ENCODE data around the gene NR2C2. TPM values are rescaled to one million over a fixed set of nuclear protein-coding genes. Genes with fewer than 3 reads are reported as not detected.

Gene NR2C2
- total RNA-seq, 1 donor from 2014 or later: 56.0 TPM

GRCh38 chr3:15065550-15066007 is 118.2 kb downstream of the NR2C2 start:
- TF ChIP-seq CTCF (IDR thresholded peaks at IDR 0.05; ENCODE audit: unreplicated experiment): no peak
- Mint-ChIP-seq H3K4me1 (ENCODE audit: low read depth) (peaks cover 16% of the 10 kb centered on the region), H3K4me3 (ENCODE audit: low read depth) (peak overlapping the region; percentile 96), H3K36me3 (ENCODE audit: insufficient read depth) (peaks cover 6% of the 10 kb centered on the region), H3K27ac (peak overlapping the region; percentile 98), H3K27me3 (no peaks in the 10 kb centered on the region), H3K9me3 (ENCODE audit: low read depth) (no peaks in the 10 kb centered on the region)
- DNase-seq (ENCODE audit: low spot score, unreplicated experiment): no peak

- TF ChIP-seq CTCF (IDR thresholded peaks at IDR 0.05; ENCODE audit: unreplicated experiment): no peak
- Mint-ChIP-seq H3K9me3 (ENCODE audit: low read depth) (no peaks in the 10 kb centered on the region), H3K4me3 (ENCODE audit: low read depth) (peak overlapping the region; percentile 14), H3K36me3 (ENCODE audit: insufficient read depth) (peaks cover 4% of the 10 kb centered on the region), H3K27me3 (no peaks in the 10 kb centered on the region), H3K4me1 (ENCODE audit: low read depth) (peaks cover 15% of the 10 kb centered on the region), H3K27ac (no peak overlapping the region)
- no peak for DNase-seq (ENCODE audit: low spot score, unreplicated experiment)
Measured at GRCh38 chr3:15066467-15066866, 119.1 kb downstream of the NR2C2 start.

- Mint-ChIP-seq H3K36me3 (ENCODE audit: insufficient read depth) (peaks cover 5% of the 10 kb centered on the region), H3K4me3 (ENCODE audit: low read depth) (no peak overlapping the region), H3K4me1 (ENCODE audit: low read depth) (peaks cover 2% of the 10 kb centered on the region), H3K27ac (no peak overlapping the region), H3K9me3 (ENCODE audit: low read depth) (no peaks in the 10 kb centered on the region), H3K27me3 (no peaks in the 10 kb centered on the region)
- TF ChIP-seq CTCF (IDR thresholded peaks at IDR 0.05; ENCODE audit: unreplicated experiment): no peak
- DNase-seq (ENCODE audit: low spot score, unreplicated experiment): no peak
Measured at GRCh38 chr3:15069441-15069840, 122.1 kb downstream of the NR2C2 start.

- no peak overlapping the region for H3K27ac Mint-ChIP-seq
- H3K9me3 Mint-ChIP-seq (ENCODE audit: low read depth): no peaks in the 10 kb centered on the region
- peaks cover 13% of the 10 kb centered on the region for H3K36me3 Mint-ChIP-seq (ENCODE audit: insufficient read depth)
Measured at GRCh38 chr3:15071699-15072098, 124.3 kb downstream of the NR2C2 start.

GRCh38 chr3:15074500-15074899 is 127.1 kb downstream of the NR2C2 start:
- no peaks in the 10 kb centered on the region for H3K9me3 Mint-ChIP-seq (ENCODE audit: low read depth)
- peaks cover 22% of the 10 kb centered on the region for H3K36me3 Mint-ChIP-seq (ENCODE audit: insufficient read depth)

More at GRCh38 chr3:15071699-15072098, 124.3 kb downstream of the NR2C2 start:
- Mint-ChIP-seq H3K4me3 (ENCODE audit: low read depth) (no peak overlapping the region), H3K27me3 (no peaks in the 10 kb centered on the region), H3K4me1 (ENCODE audit: low read depth) (no peaks in the 10 kb centered on the region)
- DNase-seq (ENCODE audit: low spot score, unreplicated experiment): no peak
- no peak for TF ChIP-seq CTCF (IDR thresholded peaks at IDR 0.05; ENCODE audit: unreplicated experiment)

More at GRCh38 chr3:15074500-15074899, 127.1 kb downstream of the NR2C2 start:
- Mint-ChIP-seq H3K27ac (no peak overlapping the region), H3K27me3 (no peaks in the 10 kb centered on the region), H3K4me3 (ENCODE audit: low read depth) (no peak overlapping the region), H3K4me1 (ENCODE audit: low read depth) (no peaks in the 10 kb centered on the region)
- no peak for DNase-seq (ENCODE audit: low spot score, unreplicated experiment)
- no peak for TF ChIP-seq CTCF (IDR thresholded peaks at IDR 0.05; ENCODE audit: unreplicated experiment)

All from progenitor cell of endocrine pancreas (in vitro differentiated cells).